NCI-H446 (cell line): Measurements from ENCODE around the gene CHST3.

Source experiments
- DNase-seq, 2 experiments: peaks; one replicate each; lab custom pipeline; 2025; lab: John Stamatoyannopoulos, UW

The CHST3 gene

GRCh38 chr10:72056932-72057751 lies 92.9 kb downstream of the CHST3 start:
- DNase-seq: no peak

- no peak for DNase-seq
Measured at GRCh38 chr10:72058347-72058898, 94.2 kb downstream of the CHST3 start.

- DNase-seq: no peak
Measured at GRCh38 chr10:72058989-72059842, 95.0 kb downstream of the CHST3 start.

GRCh38 chr10:72059843-72060822 lies 95.9 kb downstream of the CHST3 start:
- DNase-seq: no peak

- no peak for DNase-seq
Measured at GRCh38 chr10:72061491-72061890, 97.3 kb downstream of the CHST3 start.

- DNase-seq: no peak
Measured at GRCh38 chr10:72061930-72062329, 97.7 kb downstream of the CHST3 start.

GRCh38 chr10:72062382-72062781 lies 98.2 kb downstream of the CHST3 start:
- DNase-seq: no peak
